HG03521 (cell line): Measurements from ENCODE around the gene GRIP1.
"Not testable (repeated sequence)": the region's sequence is repeated elsewhere in the genome, so short reads cannot be mapped to it uniquely, and the experiment has no call there.

Source experiments
- ATAC-seq: cut with Tn5 transposase; IDR thresholded peaks from one replicate; pipeline ENCODE4 v1.9.1; 2021; ENCODE audit warnings: mild to moderate bottlenecking, moderate library complexity; ENCODE audit not compliant: unreplicated experiment

The GRIP1 gene

DNA sequence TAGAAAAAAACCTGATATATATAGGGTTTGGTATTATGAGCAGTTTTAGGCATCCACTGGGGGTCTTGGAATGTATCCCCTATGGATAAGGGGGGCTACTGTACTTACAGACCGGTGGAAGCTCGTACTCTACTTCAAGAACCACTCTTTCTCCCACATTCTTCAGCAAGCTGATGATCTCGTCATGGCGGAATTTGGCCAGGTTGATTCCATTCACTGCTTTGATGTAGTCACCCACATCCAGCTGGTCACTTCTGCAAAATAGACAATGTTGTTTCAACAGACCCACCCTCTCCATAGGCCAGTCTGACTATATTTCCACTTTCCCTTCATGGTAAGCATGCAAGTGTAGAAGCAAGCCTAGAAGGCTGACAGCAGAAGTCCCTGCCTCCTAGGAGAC lies 139.9 kb downstream of the GRIP1 start:
- no peak for ATAC-seq

DNA sequence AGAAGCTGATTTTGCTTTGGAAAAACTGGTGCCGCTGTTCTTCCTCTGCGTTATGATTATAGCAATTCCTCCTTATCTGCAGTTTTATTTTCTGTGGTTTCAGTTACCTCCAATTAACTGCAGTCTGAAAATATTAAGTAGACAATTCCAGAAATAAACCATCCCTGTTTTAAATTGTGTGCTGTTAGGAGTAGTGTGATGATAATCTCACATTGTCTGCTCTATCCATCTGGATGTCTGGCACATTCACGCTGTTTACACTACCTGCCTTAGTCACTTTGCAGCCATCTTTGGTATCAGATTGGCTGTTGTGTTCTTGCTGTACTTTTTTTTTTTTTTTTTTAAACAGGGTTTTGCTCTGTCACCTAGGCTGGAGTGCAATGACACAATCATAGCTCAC lies 141.0 kb downstream of the GRIP1 start:
- no peak for ATAC-seq

DNA sequence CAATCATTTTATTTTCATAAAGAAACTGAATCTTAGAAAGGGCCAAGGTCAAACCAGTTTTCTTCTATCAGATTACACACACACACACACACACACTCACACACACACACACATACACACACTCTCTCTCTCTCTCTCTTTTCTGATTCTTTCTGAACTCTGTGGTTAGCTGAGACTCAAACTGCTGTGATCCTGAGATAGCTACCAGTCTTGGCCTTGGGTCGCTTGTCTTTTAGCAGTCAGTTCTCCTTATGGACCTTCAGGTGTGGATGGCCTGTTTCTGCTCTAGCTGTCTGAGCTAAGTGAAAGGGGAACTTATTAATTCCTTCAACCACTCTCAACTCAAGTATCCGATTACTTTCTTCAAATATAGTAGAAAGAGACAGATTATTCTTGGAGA lies 145.1 kb downstream of the GRIP1 start:
- ATAC-seq = no peak

DNA sequence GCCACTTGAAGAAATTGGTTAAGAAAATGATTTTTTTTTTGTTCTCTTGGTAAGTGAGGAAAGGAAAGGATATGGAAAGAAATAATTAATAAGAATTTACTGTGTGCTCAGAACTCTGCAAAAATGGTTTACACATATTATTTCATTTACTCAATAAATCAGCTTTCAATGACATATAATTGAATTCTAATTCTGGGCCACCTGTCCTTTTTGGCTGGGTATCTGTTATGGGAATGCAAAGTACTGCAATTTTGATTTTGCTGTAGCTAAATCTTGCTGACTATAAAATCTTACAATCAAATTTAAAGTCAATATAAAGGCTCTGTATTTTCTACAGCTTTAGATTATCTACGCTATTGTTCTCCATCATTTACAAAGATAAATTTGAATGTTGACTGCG lies 147.1 kb downstream of the GRIP1 start:
- no peak for ATAC-seq

DNA sequence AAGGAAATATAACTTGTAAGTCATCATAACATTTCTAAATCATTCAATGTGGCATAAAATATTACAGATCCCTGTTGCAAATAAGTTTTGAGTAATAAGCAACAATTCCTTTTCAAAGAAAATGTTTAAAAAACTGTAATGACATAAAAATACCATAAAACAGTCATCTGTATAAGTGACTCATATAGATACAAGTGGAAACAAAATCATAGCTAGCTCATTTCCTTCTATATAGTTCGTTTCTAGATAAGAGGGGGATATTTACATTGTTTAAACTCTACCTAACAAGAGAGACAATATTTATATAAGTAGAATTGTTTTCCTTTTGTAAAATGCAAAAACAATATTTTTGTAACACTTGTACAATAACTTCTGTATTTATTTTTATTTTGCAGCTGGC lies 148.9 kb downstream of the GRIP1 start:
- ATAC-seq = no peak

DNA sequence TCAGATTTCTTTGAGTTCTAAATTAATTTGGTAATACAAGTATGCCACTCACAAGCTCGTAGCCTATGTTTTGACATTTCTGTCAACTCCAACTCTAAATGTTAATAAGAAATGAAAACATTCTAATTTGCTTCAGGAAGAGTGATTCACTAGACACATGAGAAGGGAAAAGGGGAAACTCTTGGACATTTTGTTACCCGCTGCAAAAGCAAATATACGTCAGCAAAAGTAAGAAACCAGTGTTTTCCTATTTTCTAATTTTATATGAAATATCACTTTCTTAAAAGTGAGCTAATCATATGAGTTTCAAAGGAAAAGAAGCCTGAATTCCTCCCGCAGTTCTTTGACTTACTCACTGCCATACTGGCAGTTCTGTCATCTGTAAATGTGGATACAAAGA lies 162.3 kb downstream of the GRIP1 start:
- ATAC-seq = no peak

DNA sequence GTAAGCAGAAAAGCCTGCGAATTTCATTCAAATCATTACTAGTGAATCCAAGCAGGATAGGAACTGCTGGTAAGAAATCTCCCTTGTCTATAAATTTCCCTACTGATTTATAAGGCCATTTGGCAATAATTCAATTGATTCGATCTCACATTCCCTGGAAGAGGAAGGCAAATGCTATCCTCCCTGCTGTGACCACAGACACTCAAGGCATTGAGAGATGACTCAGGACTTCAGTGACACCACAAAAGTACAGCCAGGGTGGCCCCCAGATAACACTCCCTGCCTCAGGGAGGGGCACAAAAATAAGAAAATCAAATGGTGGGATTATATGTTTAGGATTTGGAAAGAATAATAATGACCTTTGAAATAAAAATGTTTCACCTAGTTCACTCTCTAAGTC lies 162.7 kb downstream of the GRIP1 start:
- no peak for ATAC-seq

DNA sequence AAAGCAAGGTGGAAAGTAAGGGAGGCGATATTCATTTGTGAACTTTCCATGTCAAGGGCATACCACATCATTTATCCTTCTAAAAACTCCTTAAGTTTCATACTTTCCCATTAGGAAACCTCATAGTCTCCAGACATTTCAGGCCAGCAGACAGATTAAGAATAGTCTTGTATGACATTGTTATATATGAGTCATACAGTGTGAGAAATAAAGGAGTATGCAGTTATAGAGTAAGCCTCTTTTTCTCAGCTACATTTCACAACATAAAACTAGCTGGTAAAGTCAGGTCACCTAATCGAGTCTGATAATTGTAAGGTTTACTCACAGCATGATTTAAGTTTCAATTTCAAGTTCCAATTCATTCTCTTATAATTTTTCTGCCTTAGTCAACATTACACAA lies 164.3 kb downstream of the GRIP1 start:
- ATAC-seq = no peak

DNA sequence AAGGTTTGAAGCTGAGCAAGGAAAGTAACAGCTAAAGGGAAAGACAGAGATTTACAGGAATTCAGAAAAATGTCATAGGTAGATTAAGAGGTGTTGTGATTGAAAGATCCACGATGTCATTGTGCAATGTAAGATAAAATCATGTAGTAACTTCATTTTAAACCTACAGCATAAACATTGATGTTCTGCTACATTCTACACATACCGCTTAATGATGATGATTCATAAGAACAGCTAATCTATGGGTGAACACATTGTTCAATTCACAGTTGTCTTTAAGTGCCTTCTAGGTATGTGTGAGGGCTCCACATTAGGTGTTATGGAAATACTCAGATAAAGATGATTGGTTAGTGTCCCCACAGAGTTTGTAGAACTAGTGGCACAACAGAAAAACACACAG lies 170.9 kb downstream of the GRIP1 start:
- no peak for ATAC-seq

DNA sequence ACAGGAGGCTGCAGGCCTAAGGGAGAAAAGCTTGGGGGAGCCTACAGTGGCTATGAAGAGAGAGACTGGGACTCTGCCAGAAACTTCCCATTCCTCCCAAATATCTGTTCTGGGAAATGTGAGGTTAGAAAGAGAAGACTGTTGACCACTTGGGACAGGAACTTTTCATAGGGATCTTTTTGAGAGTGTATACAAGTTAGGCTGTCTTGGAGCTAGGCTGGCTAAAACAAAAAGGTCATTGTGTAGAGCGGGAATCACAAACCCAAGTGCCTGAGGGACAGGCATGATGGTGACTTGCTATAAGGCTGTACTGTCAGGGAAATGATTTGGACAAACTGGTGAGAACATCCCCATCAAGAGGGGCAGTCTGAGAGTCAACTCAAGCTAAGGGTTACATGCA lies 175.1 kb downstream of the GRIP1 start:
- ATAC-seq = no peak

DNA sequence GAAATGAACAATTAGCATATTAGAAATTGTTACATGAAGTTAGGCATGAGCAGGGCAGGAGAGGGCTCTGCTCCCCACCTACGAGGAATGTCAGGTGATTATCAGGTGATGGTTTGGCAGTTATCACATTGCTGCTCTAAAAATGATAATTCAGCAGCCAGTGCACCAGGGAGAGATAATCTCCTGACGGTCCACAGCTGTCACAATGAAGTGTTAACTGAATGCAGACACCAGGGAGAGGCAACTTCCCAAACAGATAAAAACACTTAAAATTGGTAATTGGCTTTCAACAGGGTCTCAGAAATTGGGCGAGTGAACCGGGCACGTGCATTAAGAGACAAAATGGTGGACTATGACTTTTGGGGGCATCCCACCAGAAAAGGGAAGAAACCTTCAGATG lies 176.0 kb downstream of the GRIP1 start:
- ATAC-seq = no peak

DNA sequence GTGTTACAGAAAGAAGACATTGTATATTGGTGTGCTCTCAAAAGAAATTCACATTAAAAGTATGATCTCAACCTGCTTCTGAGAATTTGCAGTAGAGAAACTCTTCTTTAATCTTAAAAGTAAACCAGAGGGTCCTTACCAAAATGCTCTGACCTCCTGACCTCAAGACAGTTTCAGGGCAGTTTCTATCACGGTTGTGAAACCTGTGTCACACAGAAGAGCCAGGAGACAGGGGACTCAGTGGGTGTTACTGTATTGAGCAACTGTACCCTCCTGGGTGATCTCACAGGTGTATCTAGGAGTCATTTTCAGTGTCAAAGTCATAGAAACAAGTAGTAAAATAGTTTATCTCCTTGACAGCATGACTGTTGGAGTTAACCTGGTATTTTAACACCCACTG lies 178.0 kb downstream of the GRIP1 start:
- ATAC-seq = peak; percentile 98

DNA sequence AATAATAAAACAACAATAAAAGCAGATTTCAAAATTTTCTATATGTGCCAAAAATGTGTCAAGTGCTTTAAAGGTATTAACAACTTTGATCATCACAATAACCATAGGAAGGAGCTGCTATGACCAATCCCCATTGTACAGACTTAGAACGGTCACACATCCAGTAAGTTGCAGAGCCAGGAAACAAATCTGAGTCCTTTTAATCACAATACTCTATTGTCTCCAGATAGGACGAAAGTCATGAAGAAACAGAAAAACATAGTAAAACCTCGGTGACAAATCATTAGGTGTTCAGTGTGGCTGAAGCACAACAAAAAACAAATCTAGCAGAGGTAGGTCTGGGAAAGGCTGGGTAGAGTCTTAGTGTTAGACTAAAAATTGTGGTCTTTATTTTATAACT lies 178.8 kb downstream of the GRIP1 start:
- no peak for ATAC-seq

DNA sequence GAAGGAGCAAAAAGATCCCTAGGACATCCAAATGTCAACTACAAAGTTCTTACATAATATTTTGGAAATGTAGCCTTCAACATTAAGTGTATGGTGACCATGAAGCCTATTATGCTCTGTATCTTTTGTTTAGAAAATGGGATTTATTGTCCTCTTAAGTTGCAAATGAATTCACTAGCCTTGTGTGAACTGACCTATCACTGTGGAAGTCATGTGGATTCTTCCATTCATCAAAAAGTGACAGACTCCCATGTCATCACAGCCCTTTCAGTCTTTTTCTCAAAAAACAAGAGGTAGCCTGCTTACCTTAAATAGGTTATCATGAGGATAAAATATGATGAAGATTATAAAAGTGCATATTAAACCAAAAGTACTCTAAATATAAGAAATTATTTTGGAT lies 179.9 kb downstream of the GRIP1 start:
- ATAC-seq = no peak

DNA sequence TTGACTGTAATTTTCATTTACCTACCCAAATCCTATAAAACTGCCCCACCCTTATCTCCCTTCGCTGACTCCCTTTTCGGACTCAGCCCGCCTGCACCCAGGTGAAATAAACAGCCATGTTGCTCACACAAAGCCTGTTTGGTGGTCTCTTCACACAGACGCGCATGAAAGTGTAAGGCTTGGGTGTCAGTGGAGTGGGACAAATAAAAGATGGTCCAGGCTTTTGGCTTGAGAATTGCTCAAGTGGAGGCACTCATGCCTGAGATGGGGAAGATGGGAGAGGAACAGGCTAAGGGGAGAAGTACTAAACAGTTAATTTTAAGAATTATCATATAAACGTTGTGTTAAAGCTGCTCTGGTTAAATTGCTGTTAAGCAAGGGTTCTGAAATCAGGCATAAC lies 180.8 kb downstream of the GRIP1 start:
- ATAC-seq = not testable (repeated sequence)

DNA sequence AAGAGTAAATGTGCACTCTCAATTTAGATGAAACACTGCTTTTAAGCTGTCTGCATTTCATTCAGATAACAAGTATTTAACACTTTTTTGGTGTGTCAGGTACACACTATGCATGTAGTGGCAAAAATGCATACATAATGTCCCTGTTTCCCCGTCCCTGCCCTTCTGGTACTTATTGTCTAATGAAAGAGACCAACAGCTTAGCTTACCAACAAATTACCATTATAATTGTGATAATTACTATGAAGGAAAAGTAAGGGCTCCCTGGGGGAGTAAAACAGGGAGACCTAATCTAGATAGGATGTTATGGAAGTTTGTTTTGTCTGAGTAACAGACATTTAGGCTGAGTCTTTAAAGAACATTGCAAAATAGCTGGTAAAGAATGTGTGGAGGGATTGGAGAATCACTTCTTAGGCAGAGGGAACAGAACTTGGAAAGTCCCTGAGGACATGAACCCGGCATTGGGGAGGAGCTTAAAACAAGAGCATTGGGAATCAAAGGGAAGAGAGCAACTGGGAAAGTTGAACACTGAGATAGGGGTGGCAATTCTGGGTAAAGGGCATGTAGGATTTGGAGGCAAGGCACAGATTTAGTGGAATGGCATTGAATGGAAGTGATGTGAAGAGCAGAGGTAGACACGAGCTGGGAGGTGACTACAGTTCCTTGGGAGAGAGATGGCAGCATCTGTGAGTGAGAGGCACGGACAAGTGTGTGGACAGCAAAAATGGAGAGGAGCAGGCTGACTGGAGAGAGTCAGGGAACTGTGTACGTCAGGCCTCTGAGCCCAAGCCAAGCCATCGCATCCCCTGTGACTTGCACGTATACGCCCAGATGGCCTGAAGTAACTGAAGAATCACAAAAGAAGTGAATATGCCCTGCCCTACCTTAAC lies 181.6 kb downstream of the GRIP1 start:
- no peak for ATAC-seq

DNA sequence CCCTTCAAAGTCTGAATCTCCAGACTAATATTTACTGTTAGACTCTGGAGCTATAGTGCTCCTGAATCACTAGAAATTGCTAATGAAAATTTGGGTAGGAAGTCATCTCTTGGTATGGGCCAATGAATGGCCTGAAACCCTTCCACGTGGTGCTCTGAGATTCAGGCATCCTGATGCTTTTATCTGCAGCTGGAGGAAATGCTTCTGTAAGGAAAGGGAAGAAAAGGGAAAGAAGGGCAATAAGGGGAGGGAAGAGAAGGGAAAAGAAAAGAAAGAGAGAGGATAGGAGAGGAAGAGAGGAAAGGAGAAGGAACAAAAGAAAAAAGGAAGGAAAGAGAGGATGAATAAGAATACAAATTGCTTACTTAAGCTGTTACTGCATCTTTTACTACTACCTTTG lies 182.3 kb downstream of the GRIP1 start:
- no peak for ATAC-seq

DNA sequence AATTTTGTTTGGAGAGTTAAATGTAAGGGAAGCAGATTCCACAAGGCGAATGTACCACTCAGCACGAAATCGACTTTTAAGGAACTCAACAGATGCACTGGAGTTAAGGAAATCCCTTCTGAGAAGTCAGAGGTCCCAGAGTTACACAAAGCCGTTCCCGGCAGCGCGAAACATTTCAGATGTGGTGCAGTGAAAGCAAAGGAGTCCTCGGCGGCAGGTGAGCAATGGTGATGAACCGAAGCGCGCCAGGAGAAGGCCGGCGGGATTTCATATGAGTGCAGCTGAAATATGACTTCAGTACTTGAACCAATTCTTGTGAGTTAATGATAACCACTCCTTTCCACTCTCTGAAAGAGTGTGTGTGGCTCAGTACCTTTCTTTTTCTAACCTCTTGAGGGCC lies 183.2 kb downstream of the GRIP1 start:
- no peak for ATAC-seq

DNA sequence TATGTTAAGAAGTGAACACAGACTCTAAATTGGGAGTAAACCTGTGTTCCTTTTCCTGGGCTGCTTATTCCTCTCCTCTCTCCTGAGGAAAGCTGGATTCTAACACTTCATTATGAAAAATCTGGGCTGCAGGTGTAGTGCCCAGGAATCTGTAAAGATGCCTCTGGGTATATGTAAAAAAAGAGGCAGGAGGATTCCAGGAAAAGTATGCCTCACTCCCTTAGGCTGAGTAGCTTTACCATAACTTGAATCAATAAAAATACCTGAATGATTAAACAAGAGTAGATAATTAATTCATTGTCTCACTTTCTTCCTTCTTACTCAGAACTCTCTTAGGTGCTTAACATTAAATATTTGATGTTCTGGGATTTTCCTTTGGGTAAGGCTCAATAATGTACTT lies 185.1 kb downstream of the GRIP1 start:
- no peak for ATAC-seq

DNA sequence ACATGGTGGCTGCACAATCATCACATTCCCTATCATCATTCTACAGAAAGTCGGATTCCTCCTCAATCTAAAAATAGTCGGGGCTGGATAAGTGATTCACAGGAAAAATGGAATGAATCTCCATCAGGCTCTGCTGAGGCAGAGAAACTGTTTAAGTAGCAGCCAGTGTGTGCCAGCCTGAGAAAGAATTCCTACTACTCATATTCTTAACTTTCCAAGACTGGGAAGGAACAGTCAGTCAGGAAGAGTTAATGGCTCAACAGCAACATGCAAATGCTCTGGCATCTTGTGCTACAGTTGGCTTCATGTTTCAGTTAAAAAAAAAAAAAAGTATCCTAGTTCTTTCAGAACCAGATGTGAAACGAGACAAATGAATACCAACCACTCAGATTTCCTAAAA lies 187.0 kb downstream of the GRIP1 start:
- no peak for ATAC-seq

DNA sequence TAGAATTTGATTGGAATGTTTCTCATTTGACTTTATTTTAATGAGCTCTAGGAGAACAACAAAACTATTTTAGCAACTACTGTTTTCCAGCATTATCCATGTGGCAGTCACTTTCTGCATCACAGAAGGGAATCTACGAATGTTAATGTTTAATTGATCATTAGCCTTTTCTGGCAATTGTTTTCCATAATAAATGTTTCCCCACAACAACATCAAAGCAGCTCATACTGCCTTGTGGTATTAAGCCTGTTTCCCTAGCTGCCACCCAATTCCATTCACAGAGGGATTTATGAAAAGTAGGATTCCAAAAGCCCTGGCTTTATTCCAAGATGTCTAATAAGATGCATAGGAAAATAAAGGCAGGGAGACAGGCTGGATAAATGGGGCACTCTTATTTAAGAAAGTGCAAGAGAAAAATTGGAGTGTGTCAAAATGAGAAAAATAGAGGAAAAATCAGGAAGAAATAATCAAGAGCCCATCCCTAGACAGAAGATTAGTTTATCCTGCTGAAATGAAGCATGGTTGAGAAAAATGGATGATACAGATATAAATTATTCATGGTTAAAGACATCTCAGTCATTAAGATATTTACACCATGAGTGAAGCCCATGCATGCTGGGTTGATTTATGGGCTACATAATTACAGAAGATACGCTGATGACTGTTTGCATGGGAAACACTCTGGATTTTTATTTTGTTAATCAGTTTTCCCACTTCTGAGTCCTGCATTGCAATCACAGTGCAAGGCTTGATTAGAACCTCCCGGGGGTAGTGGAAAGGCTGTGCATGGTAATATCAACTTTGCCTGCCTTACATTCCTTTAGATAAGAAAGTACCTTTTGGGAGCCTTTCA lies 196.3 kb downstream of the GRIP1 start:
- no peak for ATAC-seq

DNA sequence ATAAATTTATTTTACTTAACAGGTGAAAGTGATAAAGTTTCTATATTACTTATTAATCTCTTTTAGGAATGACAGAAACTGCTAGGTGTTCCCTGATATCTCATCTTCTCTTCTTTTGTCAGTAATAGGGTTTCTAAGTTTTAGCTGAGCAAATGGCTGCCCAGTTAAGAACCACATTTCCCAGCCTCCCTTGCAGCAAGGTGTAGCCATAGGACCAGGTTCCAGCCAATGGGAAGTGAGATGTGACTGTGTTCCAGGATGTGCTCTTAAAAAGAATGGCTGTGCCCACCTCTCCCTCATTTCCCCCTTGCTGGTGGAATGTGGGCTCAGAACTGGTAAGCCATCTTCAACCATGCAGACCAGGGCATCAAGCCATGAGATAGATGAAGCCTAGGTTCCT lies 210.9 kb downstream of the GRIP1 start:
- ATAC-seq = no peak
